Hypothalamus (tissue), 51 donors: ENCODE data around the gene INPP5A.
"Not testable (repeated sequence)": the region's sequence is repeated elsewhere in the genome, so short reads cannot be mapped to it uniquely, and the experiment has no call there.

Experiments
- DNase-seq, 51 donors: peaks; one replicate each; lab custom pipeline; 2025; lab: John Stamatoyannopoulos, UW

Gene INPP5A

GRCh38 chr10:132503581-132504421 lies 33.8 kb upstream of the INPP5A start:
- no peak for DNase-seq

GRCh38 chr10:132504501-132505272 lies 32.9 kb upstream of the INPP5A start:
- DNase-seq: no peak

DNA sequence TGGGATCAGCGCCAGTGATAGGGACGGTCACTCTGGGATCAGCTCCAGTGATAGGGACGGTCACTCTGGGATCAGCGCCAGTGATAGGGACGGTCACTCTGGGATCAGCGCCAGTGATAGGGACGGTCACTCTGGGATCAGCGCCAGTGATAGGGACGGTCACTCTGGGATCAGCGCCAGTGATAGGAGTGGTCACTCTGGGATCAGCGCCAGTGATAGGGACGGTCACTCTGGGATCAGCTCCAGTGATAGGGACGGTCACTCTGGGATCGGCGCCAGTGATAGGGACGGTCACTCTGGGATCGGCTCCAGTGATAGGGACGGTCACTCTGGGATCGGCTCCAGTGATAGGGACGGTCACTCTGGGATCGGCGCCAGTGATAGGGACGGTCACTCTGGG lies 32.0 kb upstream of the INPP5A start:
- DNase-seq: not testable (repeated sequence)

- DNase-seq: no peak
Measured at GRCh38 chr10:132506711-132507408, 30.7 kb upstream of the INPP5A start.

- DNase-seq: no peak
Measured at GRCh38 chr10:132507409-132507955, 30.1 kb upstream of the INPP5A start.

DNA sequence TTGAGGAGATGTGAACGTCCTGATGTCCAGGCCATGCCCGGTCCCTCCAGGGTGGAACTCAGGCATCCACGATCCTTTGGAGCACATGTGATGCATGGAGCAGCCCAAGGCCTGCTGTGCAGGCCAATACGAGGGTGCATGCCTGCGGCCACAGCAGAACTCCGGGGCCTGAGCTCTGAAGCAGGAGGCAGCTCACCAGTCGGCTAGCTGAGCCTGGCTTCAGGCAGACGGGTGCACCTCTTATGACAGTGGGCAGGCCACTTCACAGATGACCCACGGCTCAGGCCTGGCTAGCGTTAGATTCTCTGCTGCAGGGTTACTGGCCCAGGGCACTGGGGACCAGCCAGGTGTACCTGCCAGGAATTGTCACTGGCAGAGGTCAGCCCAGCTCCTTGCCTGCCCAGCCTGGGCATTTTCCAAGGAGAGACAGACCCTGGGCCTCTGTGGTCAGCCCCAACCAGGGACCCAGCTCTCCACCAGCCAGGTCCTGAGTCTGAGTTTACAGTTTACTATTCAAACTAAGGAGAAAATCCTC lies 29.6 kb upstream of the INPP5A start:
- DNase-seq: no peak

- DNase-seq: peak in 1 of 51 donors; percentile 22
Measured at GRCh38 chr10:132508581-132509443, 28.8 kb upstream of the INPP5A start.

DNA sequence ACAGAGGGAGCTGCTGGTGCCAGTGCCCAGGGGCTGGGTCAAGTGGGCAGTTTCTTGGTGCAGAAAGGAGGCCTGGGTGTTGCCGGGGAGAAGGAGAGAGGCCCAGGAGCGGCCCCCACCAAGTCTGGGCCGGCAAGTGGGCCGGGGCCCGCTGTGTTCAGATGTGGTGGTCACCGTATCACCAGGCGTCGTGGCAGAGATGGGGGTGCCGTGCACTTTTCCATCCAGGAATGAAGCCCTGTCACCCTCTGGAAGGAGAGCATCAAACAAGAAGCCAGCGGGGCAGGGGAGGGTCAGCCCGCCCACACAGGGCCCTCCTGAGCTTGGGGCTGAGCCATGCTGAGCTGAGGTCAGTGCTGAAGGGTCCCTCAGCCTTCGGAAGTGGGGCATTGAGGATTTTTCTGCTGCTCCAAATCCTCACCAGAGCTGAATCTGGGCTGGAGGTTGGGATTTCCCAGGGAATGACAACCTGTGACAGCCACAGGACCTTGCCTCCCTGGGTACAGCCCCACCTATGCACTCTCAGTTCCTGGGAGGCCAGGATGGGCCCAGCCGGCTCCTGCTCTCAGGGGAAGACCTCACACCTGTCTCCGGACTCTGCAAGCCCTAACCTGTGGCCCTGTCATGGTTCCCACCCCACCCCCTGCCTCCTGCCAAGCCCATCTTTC lies 27.9 kb upstream of the INPP5A start:
- no peak for DNase-seq

DNA sequence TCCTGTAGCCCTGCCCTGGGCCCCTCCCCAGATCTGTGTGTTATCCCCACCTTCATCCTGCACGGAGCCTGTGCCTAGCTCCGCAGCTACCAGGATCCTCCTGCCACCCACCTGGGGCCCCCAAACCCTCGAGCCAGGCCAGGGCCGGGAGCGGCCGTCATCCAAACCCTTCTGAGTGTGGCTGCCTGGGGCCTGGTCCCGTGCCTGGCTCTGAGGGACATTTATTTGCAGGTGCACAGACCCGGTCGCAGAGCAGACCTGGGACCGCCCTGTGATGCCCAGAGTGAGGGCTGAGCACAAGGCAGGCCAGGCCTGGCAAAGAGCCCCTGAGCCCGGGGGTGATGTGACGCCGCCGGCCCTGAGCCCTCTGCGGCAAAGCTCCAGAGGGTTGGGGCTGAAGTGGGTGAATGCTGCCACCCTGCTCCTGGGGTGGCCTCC lies 27.4 kb upstream of the INPP5A start:
- DNase-seq: no peak

- DNase-seq: no peak
Measured at GRCh38 chr10:132511121-132512051, 26.2 kb upstream of the INPP5A start.

- DNase-seq: no peak
Measured at GRCh38 chr10:132512052-132512442, 25.5 kb upstream of the INPP5A start.

GRCh38 chr10:132512693-132513345 lies 24.8 kb upstream of the INPP5A start:
- DNase-seq: no peak

DNA sequence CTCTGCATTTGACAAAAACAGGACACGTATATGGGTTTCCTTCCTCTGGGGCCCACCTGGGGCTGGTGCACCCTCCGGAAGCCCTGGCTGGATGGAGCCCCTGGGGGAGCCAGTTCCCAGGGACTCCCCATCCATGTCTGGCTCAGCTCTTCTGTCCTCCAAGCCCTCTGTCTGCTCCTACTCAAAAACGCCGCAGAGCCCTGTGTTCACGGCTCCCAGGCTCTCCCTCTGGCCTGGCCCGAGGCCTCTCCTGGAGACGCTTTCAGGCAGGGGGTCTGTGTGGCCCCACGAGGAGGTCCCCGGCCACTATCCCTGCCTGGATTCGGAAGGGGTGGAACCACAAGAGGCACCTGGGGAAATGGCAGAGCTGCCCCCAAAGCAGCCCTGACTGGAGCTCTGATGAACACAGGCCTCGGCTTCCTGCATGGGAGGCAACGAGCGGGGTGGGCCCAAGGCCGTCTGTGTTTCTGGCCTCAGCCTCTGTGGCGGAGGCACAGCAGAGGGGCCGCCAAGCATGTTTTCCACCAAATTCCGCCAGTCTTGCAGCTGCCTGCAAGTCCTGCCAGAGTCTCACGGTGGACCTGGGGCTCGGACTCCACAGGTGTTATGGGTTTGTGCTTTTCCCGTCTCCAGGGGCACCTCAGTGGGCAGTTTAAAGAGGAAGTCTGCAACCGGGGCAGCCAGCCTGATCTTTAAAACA lies 22.6 kb upstream of the INPP5A start:
- no peak for DNase-seq

GRCh38 chr10:132515811-132516726 lies 21.5 kb upstream of the INPP5A start:
- DNase-seq: no peak
